Measurements from ENCODE around the gene KCNJ6.

The KCNJ6 gene

DNA sequence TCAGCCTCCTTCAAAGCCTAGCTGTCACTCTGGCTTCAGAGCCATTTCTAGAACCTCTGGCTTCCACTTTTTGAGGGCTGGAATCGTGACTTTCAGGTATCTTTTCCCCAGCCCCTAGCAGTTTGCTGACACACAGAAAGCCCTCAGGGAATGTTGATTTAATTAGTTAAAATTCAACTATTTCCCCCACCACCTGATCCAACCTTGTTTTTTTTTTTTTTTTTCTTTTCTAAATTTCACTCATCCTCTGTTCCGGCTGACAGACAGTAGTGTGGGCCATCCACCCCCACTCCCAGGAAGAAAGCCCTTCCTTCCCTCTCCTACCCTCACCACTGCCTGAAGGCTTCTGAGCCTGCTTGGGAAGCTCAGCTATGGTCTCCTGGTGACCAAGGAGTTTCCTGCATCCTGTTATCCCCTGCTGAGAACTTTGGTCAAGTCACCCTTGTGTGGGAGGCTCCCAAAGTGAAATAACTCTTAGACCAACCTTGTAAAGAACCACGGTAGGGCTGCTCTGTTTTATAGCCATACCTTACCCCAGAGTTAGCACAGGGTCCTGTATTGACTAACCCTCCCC lies 29.4 kb downstream of the KCNJ6 start:
- no peaks in the 10 kb centered on the region for H3K36me3 ChIP-seq
- no peak overlapping the region for H3K4me3 ChIP-seq (ENCODE audit: low read depth, low read length)
- no peak for DNase-seq
- no peaks in the 10 kb centered on the region for H3K27me3 ChIP-seq (ENCODE audit: insufficient read depth, low read depth, severe bottlenecking)
- H3K27ac ChIP-seq: no peak overlapping the region
- H3K9me3 ChIP-seq (ENCODE audit: severe bottlenecking): no peaks in the 10 kb centered on the region
- TF ChIP-seq, protein P1, sequence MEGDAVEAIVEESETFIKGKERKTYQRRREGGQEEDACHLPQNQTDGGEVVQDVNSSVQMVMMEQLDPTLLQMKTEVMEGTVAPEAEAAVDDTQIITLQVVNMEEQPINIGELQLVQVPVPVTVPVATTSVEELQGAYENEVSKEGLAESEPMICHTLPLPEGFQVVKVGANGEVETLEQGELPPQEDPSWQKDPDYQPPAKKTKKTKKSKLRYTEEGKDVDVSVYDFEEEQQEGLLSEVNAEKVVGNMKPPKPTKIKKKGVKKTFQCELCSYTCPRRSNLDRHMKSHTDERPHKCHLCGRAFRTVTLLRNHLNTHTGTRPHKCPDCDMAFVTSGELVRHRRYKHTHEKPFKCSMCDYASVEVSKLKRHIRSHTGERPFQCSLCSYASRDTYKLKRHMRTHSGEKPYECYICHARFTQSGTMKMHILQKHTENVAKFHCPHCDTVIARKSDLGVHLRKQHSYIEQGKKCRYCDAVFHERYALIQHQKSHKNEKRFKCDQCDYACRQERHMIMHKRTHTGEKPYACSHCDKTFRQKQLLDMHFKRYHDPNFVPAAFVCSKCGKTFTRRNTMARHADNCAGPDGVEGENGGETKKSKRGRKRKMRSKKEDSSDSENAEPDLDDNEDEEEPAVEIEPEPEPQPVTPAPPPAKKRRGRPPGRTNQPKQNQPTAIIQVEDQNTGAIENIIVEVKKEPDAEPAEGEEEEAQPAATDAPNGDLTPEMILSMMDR (IDR thresholded peaks at IDR 0.05; ENCODE audit: low read depth, low read length): no peak

DNA sequence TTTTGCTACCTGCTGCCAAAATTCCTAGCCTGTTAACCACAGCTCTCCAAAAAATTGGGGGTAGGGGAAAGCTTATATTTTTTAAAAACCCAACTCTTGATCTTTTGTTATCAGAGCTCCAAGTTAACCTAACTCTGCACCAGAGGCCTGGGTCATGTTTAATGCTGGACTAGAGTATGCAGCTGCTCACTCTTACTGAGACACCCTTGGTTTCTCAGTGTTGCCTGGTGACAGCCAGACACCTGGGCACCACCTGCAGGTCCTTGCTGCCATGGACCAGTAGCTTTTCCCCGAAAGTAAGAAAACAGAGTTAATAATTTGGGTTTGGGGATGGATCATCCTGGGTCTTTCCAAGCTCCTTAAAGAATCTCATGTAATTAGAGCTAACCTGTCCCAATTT lies 30.1 kb downstream of the KCNJ6 start:
- no peak overlapping the region for H3K4me3 ChIP-seq (ENCODE audit: low read depth, low read length)
- H3K27ac ChIP-seq: no peak overlapping the region
- TF ChIP-seq, protein P1 (IDR thresholded peaks at IDR 0.05; ENCODE audit: low read depth, low read length): no peak
- H3K9me3 ChIP-seq (ENCODE audit: severe bottlenecking): no peaks in the 10 kb centered on the region
- no peaks in the 10 kb centered on the region for H3K27me3 ChIP-seq (ENCODE audit: insufficient read depth, low read depth, severe bottlenecking)
- no peaks in the 10 kb centered on the region for H3K36me3 ChIP-seq
- no peak for DNase-seq

DNA sequence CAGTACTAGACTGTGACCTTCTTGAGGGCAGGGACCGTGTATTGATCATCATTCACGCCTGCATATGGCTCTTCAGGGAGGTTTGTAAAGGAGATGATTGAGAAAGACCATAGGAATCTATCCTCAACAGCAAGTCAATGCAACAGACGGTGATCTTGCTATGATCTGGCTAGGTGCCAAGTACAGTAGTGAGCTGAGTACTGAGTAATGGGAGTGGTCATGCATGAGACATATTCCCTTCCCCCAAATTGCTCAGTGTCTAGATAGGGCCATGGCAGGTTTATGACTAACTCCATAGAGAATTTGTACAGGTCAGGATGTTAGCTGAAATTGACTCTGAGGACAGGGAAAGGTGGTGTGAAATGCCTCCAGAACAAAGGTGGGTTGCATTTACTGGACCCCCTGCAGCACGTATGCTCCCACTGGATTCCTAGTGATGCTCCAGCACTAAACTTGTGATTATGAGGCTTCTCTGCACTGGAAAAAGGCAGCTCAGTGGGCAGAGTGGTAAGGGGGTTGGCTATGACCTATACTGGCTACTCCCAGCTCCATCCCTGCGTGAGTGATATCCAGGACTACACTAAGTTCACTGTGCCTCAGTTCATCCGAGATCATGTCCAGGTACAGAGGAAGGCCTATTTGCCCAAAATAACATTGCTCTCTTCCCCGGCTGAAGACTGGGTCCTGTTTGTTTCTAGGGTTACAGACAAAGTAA lies 37.2 kb downstream of the KCNJ6 start:
- no peaks in the 10 kb centered on the region for H3K27me3 ChIP-seq (ENCODE audit: insufficient read depth, low read depth, severe bottlenecking)
- H3K4me3 ChIP-seq (ENCODE audit: low read depth, low read length): no peak overlapping the region
- H3K27ac ChIP-seq: no peak overlapping the region
- DNase-seq: no peak
- H3K9me3 ChIP-seq (ENCODE audit: severe bottlenecking): no peaks in the 10 kb centered on the region
- TF ChIP-seq, protein P1 (IDR thresholded peaks at IDR 0.05; ENCODE audit: low read depth, low read length): no peak
- no peaks in the 10 kb centered on the region for H3K36me3 ChIP-seq

DNA sequence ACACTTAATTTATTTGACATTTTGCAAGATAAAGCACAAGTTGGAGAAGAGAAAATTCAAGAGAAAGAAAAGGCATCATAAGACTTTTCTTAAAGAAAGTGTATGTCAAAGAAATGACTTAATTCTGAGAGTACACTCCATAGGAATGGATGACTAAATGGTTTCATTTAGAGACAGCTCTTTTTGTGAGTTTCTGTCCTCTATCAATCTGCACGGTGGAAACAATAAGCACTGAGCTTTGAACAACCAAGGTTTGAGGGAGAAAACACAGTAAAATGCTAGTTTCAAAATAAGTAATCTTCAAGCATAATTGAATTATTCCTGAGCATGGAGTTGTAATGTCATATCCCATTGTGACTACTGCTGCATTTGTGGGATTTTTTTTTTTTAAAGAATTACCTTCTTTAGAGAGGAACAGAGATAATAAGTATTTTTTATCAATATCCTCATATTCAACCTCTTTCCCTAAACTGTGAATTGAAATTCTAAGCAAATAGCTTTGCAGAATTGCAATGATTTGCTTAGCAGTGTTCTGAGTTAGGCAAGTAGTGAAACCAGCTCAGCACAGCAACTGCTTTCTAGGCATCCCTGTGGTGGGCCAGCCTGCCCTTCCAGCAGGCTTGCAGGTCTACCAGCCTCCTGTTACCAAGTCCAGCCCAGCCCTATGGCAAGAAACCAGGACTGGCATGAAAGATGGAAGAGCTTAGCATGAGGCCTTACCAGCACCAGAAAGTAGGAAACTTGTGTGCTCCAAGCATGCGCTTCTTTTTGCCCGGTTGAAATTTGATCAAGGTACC lies 38.2 kb downstream of the KCNJ6 start:
- no peaks in the 10 kb centered on the region for H3K36me3 ChIP-seq
- DNase-seq: no peak
- TF ChIP-seq, protein P1 (IDR thresholded peaks at IDR 0.05; ENCODE audit: low read depth, low read length): no peak
- no peaks in the 10 kb centered on the region for H3K27me3 ChIP-seq (ENCODE audit: insufficient read depth, low read depth, severe bottlenecking)
- H3K4me3 ChIP-seq (ENCODE audit: low read depth, low read length): no peak overlapping the region
- no peaks in the 10 kb centered on the region for H3K9me3 ChIP-seq (ENCODE audit: severe bottlenecking)
- H3K27ac ChIP-seq: no peak overlapping the region

DNA sequence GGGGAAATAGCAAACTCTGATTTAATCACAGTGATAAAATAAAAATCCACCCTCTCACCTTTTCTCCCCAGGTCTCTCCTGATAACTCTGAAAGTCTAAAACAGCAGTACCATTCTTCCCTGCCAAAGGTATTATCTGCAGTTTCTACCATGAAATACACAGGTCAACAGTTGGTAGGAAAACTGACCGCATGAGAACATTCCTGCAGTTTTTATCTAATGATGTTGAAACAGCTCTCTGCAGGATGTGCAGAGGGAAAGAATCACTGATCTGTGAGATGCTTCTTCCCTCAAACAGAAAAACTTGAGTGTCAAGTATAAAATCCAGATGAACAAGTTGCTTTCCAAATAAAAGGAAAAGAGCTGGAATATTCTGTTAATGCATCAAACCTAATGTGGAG lies 39.1 kb downstream of the KCNJ6 start:
- no peak for DNase-seq
- no peak overlapping the region for H3K27ac ChIP-seq
- TF ChIP-seq, protein P1 (IDR thresholded peaks at IDR 0.05; ENCODE audit: low read depth, low read length): no peak
- no peaks in the 10 kb centered on the region for H3K27me3 ChIP-seq (ENCODE audit: insufficient read depth, low read depth, severe bottlenecking)
- no peak overlapping the region for H3K4me3 ChIP-seq (ENCODE audit: low read depth, low read length)
- H3K36me3 ChIP-seq: no peaks in the 10 kb centered on the region
- no peaks in the 10 kb centered on the region for H3K9me3 ChIP-seq (ENCODE audit: severe bottlenecking)
